Measurements from ENCODE around the gene ZBTB43. TPM values are rescaled to one million over a fixed set of nuclear protein-coding genes. Genes with fewer than 3 reads are reported as not detected.
"Not testable (repeated sequence)": the region's sequence is repeated elsewhere in the genome, so short reads cannot be mapped to it uniquely, and the experiment has no call there.

ZBTB43 gene
- total and polyA plus RNA-seq, 8 donors = 13.6 to 28.3 (median 16.4) TPM

GRCh38 chr9:126777733-126778132, 27.1 kb upstream of the ZBTB43 start:
- DNase-seq (peak in 1 of 4 donors; percentile 8), ATAC-seq (no peak)
- H3K36me3 ChIP-seq = no peaks in the 10 kb centered on the region
- intact Hi-C loops (cut with DNase I) = no loop called here
- H3K27ac ChIP-seq = no peak overlapping the region
- no peak for TF ChIP-seq CTCF (IDR thresholded peaks at IDR 0.05)
- no peaks in the 10 kb centered on the region for H3K9me3 ChIP-seq
- H3K4me1 ChIP-seq = peaks cover 0 to 6% of the 10 kb centered on the region in 2 donors
- H3K4me3 ChIP-seq = no peak overlapping the region
- peaks cover 2 to 88% of the 10 kb centered on the region in 2 donors for H3K27me3 ChIP-seq

GRCh38 chr9:126778141-126778540, 26.7 kb upstream of the ZBTB43 start:
- Histone ChIP-seq H3K4me3 (no peak overlapping the region), H3K27me3 (peaks cover 2 to 88% of the 10 kb centered on the region in 2 donors), H3K4me1 (peaks cover 0 to 6% of the 10 kb centered on the region in 2 donors), H3K36me3 (no peaks in the 10 kb centered on the region), H3K27ac (no peak overlapping the region), H3K9me3 (no peaks in the 10 kb centered on the region)
- intact Hi-C loops (cut with DNase I) = no loop called here
- TF ChIP-seq CTCF (IDR thresholded peaks at IDR 0.05) = no peak
- DNase-seq = no peak
- no peak for ATAC-seq

- H3K27me3 ChIP-seq = peaks cover 2 to 91% of the 10 kb centered on the region in 2 donors
- H3K4me3 ChIP-seq; ATAC-seq; DNase-seq; H3K4me1 ChIP-seq; H3K27ac ChIP-seq; H3K9me3 ChIP-seq; H3K36me3 ChIP-seq; intact Hi-C loops (cut with DNase I): not testable (repeated sequence)
These were observed 26.1 kb upstream of the ZBTB43 start for GRCh38 chr9:126778696-126779095.

GRCh38 chr9:126781186-126782052, 23.4 kb upstream of the ZBTB43 start:
- Histone ChIP-seq H3K4me3 (no peak overlapping the region), H3K4me1 (peaks cover 0 to 6% of the 10 kb centered on the region in 2 donors), H3K36me3 (no peaks in the 10 kb centered on the region), H3K9me3 (no peaks in the 10 kb centered on the region), H3K27ac (no peak overlapping the region), H3K27me3 (peaks cover 2 to 80% of the 10 kb centered on the region in 2 donors)
- intact Hi-C loops (cut with DNase I) = loop anchor here in 1 of 2 donors (5.0 to 10.0 kb wide), 2 partner anchors 74 to 167 kb away; partner anchors contain the start of gene LMX1B
- ATAC-seq (peak; percentile 99), DNase-seq (peak; percentile 74 to 93 (median 83))
- peak; percentile 97 to 98 for TF ChIP-seq CTCF (IDR thresholded peaks at IDR 0.05)

- peak; percentile 11 to 28 for TF ChIP-seq CTCF (IDR thresholded peaks at IDR 0.05)
- Histone ChIP-seq H3K27me3 (peaks cover 2 to 80% of the 10 kb centered on the region in 2 donors), H3K4me3 (no peak overlapping the region), H3K4me1 (peaks cover 0 to 6% of the 10 kb centered on the region in 2 donors), H3K9me3 (no peaks in the 10 kb centered on the region), H3K36me3 (no peaks in the 10 kb centered on the region), H3K27ac (no peak overlapping the region)
- no peak for ATAC-seq
- intact Hi-C loops (cut with DNase I) = loop anchor here in 1 of 2 donors (5.0 to 10.0 kb wide), 2 partner anchors 75 to 167 kb away; partner anchors contain the start of gene LMX1B
- no peak for DNase-seq
These were observed 22.8 kb upstream of the ZBTB43 start for GRCh38 chr9:126782053-126782388.

Data from left lung (tissue), 10 donors.